Mesenchymal stem cell (in vitro differentiated cells and primary cell): ENCODE data around the gene MB21D2.

Experiments used
- DNase-seq: peaks from one replicate; pipeline ENCODE4 v3.0.0-alpha.2; 2013
- H2AFZ ChIP-seq: one replicate; pipeline ENCODE4 v1.6.1; 2013; ENCODE audit warnings: low read depth, mild to moderate bottlenecking, control low read depth, inconsistent platforms, low read length, moderate library complexity
- H2AK5ac ChIP-seq: 2 replicates; pipeline ENCODE4 v1.6.1; 2013; ENCODE audit warnings: low read length, moderate library complexity, mild to moderate bottlenecking, inconsistent platforms; ENCODE audit not compliant: severe bottlenecking
- H2BK120ac ChIP-seq: one replicate; pipeline ENCODE4 v1.6.1; 2013; ENCODE audit warnings: low read depth, mild to moderate bottlenecking, inconsistent platforms, low read length, moderate library complexity
- H2BK12ac ChIP-seq, 2 experiments: one replicate each; pipeline ENCODE4 v1.6.1; 2013; ENCODE audit warnings: inconsistent platforms in 2 of 2, low read length in 2 of 2, mild to moderate bottlenecking in 2 of 2, moderate library complexity in 2 of 2, control low read depth in 1 of 2
- H2BK15ac ChIP-seq: one replicate; pipeline ENCODE4 v1.6.1; 2013; ENCODE audit warnings: mild to moderate bottlenecking, low read depth, inconsistent platforms; ENCODE audit not compliant: poor library complexity, severe bottlenecking
- H2BK5ac ChIP-seq: 2 replicates; pipeline ENCODE4 v1.6.1; 2013; ENCODE audit warnings: low read depth, mild to moderate bottlenecking, low read length, control low read depth, inconsistent platforms; ENCODE audit not compliant: poor library complexity, severe bottlenecking
- H3K14ac ChIP-seq, 2 experiments: one replicate each; pipeline ENCODE4 v1.6.1; 2013; ENCODE audit warnings: inconsistent platforms in 2 of 2, low read length in 2 of 2, control low read depth in 1 of 2, mild to moderate bottlenecking in 1 of 2, moderate library complexity in 1 of 2
- H3K18ac ChIP-seq, 2 experiments: one replicate each; pipeline ENCODE4 v1.6.1; 2013; ENCODE audit warnings: inconsistent platforms in 2 of 2, low read length in 2 of 2, control low read depth in 1 of 2, low read depth in 1 of 2, mild to moderate bottlenecking in 1 of 2
- H3K23ac ChIP-seq, 2 experiments: one replicate each; pipeline ENCODE4 v1.6.1; 2013; ENCODE audit warnings: inconsistent platforms in 2 of 2, low read length in 2 of 2, mild to moderate bottlenecking in 2 of 2, moderate library complexity in 2 of 2, control low read depth in 1 of 2
- H3K27ac ChIP-seq: 2 replicates; pipeline ENCODE4 v1.5.1; 2013; ENCODE audit warnings: mild to moderate bottlenecking, moderate library complexity, low read length, control low read depth, inconsistent platforms; ENCODE audit not compliant: poor library complexity, severe bottlenecking
- H3K27me3 ChIP-seq, 2 experiments: 2 replicates each; pipeline versions ENCODE4 v1.6.1 to v1.7.0; 2013; ENCODE audit warnings: low read length in 2 of 2, mild to moderate bottlenecking in 2 of 2, moderate library complexity in 2 of 2, control low read depth in 1 of 2, inconsistent platforms in 1 of 2; ENCODE audit not compliant: control insufficient read depth in 1 of 2, insufficient read depth in 1 of 2
- H3K36me3 ChIP-seq, 2 experiments: 2 replicates each; pipeline versions ENCODE4 v1.6.1 to v1.7.0; 2013; ENCODE audit warnings: low read length in 2 of 2, control low read depth in 1 of 2, inconsistent platforms in 1 of 2, low read depth in 1 of 2, mild to moderate bottlenecking in 1 of 2; ENCODE audit not compliant: insufficient read depth in 2 of 2, control insufficient read depth in 1 of 2
- H3K4ac ChIP-seq, 2 experiments: one replicate each; pipeline ENCODE4 v1.6.1; 2013; ENCODE audit warnings: inconsistent platforms in 2 of 2, low read length in 2 of 2, mild to moderate bottlenecking in 2 of 2, moderate library complexity in 2 of 2, control low read depth in 1 of 2, low read depth in 1 of 2
- H3K4me1 ChIP-seq: 2 replicates; pipeline ENCODE4 v1.6.1; 2013; ENCODE audit warnings: low read depth, low read length, control low read depth; ENCODE audit not compliant: control insufficient read depth, insufficient read depth
- H3K4me2 ChIP-seq: 2 replicates; pipeline ENCODE4 v1.6.1; 2013; ENCODE audit warnings: low read length, mild to moderate bottlenecking, inconsistent platforms; ENCODE audit not compliant: poor library complexity, severe bottlenecking
- H3K4me3 ChIP-seq, 2 experiments: 2 replicates each; pipeline versions ENCODE4 v1.5.1 to v1.7.0; 2013; ENCODE audit warnings: low read length in 2 of 2, mild to moderate bottlenecking in 2 of 2, control low read depth in 1 of 2, low read depth in 1 of 2; ENCODE audit not compliant: insufficient read depth in 1 of 2
- H3K79me1 ChIP-seq: replicated peaks from 2 replicates; pipeline ENCODE4 v1.6.1; 2013; ENCODE audit warnings: mild to moderate bottlenecking, control low read depth, low read length, inconsistent platforms; ENCODE audit not compliant: poor library complexity, severe bottlenecking
- H3K9ac ChIP-seq: 2 replicates; pipeline ENCODE4 v1.7.0; 2013; ENCODE audit warnings: mild to moderate bottlenecking, low read length, moderate library complexity
- H3K9me3 ChIP-seq: 2 replicates; pipeline ENCODE4 v1.7.0; 2013; ENCODE audit warnings: mild to moderate bottlenecking, low read length; ENCODE audit not compliant: control insufficient read depth
- H4K8ac ChIP-seq: one replicate; pipeline ENCODE4 v1.6.1; 2013; ENCODE audit warnings: inconsistent platforms, mild to moderate bottlenecking, low read length, moderate library complexity
- H4K91ac ChIP-seq: one replicate; pipeline ENCODE4 v1.6.1; 2013; ENCODE audit warnings: mild to moderate bottlenecking, low read length, inconsistent platforms
- WGBS: methylation state at CpG from one replicate; pipeline ENCODE4 v1.1.7; 2013; ENCODE audit warnings: mixed read lengths; 5-methylcytosine and 5-hydroxymethylcytosine counted together

Gene MB21D2

DNA sequence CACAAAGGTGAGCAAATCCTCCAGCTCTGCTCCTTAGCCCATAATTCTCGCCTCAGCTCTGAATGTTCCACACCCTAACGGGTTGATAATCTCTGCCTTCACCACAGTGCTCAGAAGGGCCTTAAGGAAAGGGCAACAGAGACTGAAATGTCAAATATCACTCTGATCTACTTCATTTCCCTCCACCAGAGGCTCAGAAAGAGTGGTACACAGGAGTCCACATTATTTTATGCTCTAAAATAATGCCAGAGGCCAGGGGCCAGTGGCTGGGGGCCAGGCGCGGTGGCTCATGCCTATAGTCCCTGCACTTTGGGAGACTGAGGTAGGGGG lies 72.2 kb downstream of the MB21D2 start:
- Histone ChIP-seq H3K9ac (no peak overlapping the region), H2AK5ac (peak overlapping the region; percentile 41), H3K27me3 (no peaks in the 10 kb centered on the region), H3K4me3 (no peak overlapping the region), H2AFZ (no peak overlapping the region), H2BK12ac (no peak overlapping the region), H4K8ac (no peak overlapping the region), H3K23ac (no peak overlapping the region), H3K4me1 (peaks cover 10% of the 10 kb centered on the region), H2BK5ac (no peak overlapping the region), H3K14ac (peak overlapping the region in 1 of 2 experiments; percentile 38), H3K27ac (no peak overlapping the region), H3K4me2 (no peak overlapping the region), H3K9me3 (no peaks in the 10 kb centered on the region), H4K91ac (no peak overlapping the region), H3K36me3 (no peaks in the 10 kb centered on the region), H3K18ac (peak overlapping the region in 1 of 2 experiments; percentile 21), H2BK120ac (no peak overlapping the region), H3K4ac (no peak overlapping the region), H3K79me1 (peaks cover 44% of the 10 kb centered on the region), H2BK15ac (no peak overlapping the region)
- 89% methylated on average over 4 of the region's 4 CpGs for WGBS
- DNase-seq: no peak

DNA sequence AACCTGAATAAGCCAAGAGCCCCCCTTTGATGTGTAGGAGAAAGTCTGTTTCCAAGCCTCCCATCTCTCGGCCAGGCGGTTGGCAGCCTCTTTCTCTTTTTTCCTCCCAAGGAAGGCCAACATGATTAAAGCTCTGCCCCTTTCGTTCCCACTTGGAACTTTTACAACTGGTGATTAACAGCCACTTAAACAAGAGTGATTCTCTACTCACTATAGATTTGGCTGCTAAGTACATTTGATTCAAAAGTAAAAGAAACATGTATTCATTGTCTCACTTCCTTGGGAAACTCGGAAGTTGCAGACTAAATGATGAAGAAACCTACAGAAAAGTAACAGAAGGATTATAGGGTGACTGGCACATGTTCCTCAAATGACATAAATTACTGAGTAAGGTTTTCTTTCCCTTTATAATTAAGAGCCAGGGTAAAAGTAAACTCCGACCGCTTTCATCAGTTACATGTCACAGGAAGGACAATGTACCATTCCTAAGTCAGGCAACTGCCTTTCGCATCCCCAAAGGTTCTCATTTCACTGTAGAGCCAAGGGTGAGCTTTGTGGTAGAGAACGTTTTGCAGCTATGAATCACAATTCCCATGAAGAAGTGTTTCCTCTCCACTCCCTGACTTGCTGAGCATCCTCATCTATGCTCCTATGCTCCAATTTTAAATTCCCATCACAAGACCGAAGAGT lies 72.7 kb downstream of the MB21D2 start:
- Histone ChIP-seq H3K79me1 (peaks cover 44% of the 10 kb centered on the region), H3K27ac (no peak overlapping the region), H3K36me3 (no peaks in the 10 kb centered on the region), H3K23ac (no peak overlapping the region), H3K18ac (peak overlapping the region; percentile 6 to 35), H3K14ac (peak overlapping the region in 1 of 2 experiments; percentile 38), H2AK5ac (no peak overlapping the region), H2BK120ac (no peak overlapping the region), H3K27me3 (no peaks in the 10 kb centered on the region), H3K4me1 (peaks cover 6% of the 10 kb centered on the region), H4K91ac (no peak overlapping the region), H3K4me3 (no peak overlapping the region), H2AFZ (no peak overlapping the region), H3K4ac (no peak overlapping the region), H3K9ac (no peak overlapping the region), H2BK5ac (no peak overlapping the region), H3K4me2 (no peak overlapping the region), H2BK12ac (no peak overlapping the region), H4K8ac (no peak overlapping the region), H2BK15ac (no peak overlapping the region), H3K9me3 (no peaks in the 10 kb centered on the region)
- WGBS: 72% methylated on average over 8 of the region's 9 CpGs
- DNase-seq: peak; percentile 70

DNA sequence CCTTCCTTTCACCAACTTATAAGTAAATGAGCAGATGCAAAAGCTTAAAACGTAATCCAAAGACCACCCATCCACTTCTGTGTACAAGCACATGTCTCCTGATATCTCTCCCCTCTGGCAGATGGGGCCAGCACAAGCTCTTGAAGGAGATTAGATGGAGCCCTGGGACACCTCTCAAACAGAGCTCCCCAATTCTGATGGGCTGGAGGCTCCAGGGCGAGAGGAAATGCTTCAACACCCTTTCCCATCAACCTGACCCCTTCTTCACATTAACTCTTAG lies 73.2 kb downstream of the MB21D2 start:
- Histone ChIP-seq H3K27me3 (no peaks in the 10 kb centered on the region), H3K18ac (peak overlapping the region in 1 of 2 experiments; percentile 6)
- 95% methylated on average over 2 of the region's 2 CpGs for WGBS

GRCh38 chr3:192843723-192844485 lies 73.8 kb downstream of the MB21D2 start:
- no peak overlapping the region for H2BK15ac ChIP-seq
- H3K36me3 ChIP-seq: no peaks in the 10 kb centered on the region
- H2BK12ac ChIP-seq: no peak overlapping the region
- no peak overlapping the region for H2AK5ac ChIP-seq
- H3K27me3 ChIP-seq: no peaks in the 10 kb centered on the region
- H3K9me3 ChIP-seq: no peaks in the 10 kb centered on the region
- H4K8ac ChIP-seq: no peak overlapping the region
- H3K27ac ChIP-seq: no peak overlapping the region
- H3K4me2 ChIP-seq: no peak overlapping the region
- no peak overlapping the region for H3K23ac ChIP-seq
- DNase-seq: no peak
- no peak overlapping the region for H2BK120ac ChIP-seq
- no peak overlapping the region for H2AFZ ChIP-seq
- H3K14ac ChIP-seq: no peak overlapping the region
- no peak overlapping the region for H3K4ac ChIP-seq
- WGBS: 94% methylated on average over 8 of the region's 10 CpGs
- H3K4me3 ChIP-seq: no peak overlapping the region
- H3K9ac ChIP-seq: no peak overlapping the region
- H2BK5ac ChIP-seq: no peak overlapping the region
- no peak overlapping the region for H4K91ac ChIP-seq
- peaks cover 43% of the 10 kb centered on the region for H3K79me1 ChIP-seq
- no peak overlapping the region for H3K18ac ChIP-seq
- H3K4me1 ChIP-seq: peaks cover 4% of the 10 kb centered on the region

More for the DNA sequence above, 73.2 kb downstream of the MB21D2 start:
- no peak overlapping the region for H2AFZ ChIP-seq
- H3K36me3 ChIP-seq: no peaks in the 10 kb centered on the region
- H3K27ac ChIP-seq: no peak overlapping the region
- H3K9ac ChIP-seq: no peak overlapping the region
- H3K4ac ChIP-seq: no peak overlapping the region
- no peak overlapping the region for H2AK5ac ChIP-seq
- no peak overlapping the region for H2BK5ac ChIP-seq
- H4K91ac ChIP-seq: no peak overlapping the region
- peaks cover 6% of the 10 kb centered on the region for H3K4me1 ChIP-seq
- no peak for DNase-seq
- no peak overlapping the region for H3K4me2 ChIP-seq
- H2BK120ac ChIP-seq: no peak overlapping the region
- no peak overlapping the region for H3K4me3 ChIP-seq
- no peak overlapping the region for H3K14ac ChIP-seq
- H2BK12ac ChIP-seq: no peak overlapping the region
- H2BK15ac ChIP-seq: no peak overlapping the region
- H3K9me3 ChIP-seq: no peaks in the 10 kb centered on the region
- H4K8ac ChIP-seq: no peak overlapping the region
- no peak overlapping the region for H3K23ac ChIP-seq
- peaks cover 44% of the 10 kb centered on the region for H3K79me1 ChIP-seq
